IMR-90 (cell line): ENCODE data around the gene ST6GALNAC3. TPM values are rescaled to one million over a fixed set of nuclear protein-coding genes. Genes with fewer than 3 reads are reported as not detected.

ENCODE experiments used
- ATAC-seq: fragments of 200-7000 bp; cut with Tn5 transposase; 2 replicates; pipeline ENCODE4 v1.9.1; 2020; ENCODE audit warnings: low read depth, mild to moderate bottlenecking, moderate library complexity
- BruUV-seq: library from RNA; stranded (reverse); fragments of 400-500 nt; replicated peaks from 2 replicates; lab custom pipeline; 2021; lab: Mats Ljungman, UMichigan
- CTCF ChIA-PET: fragments of 300-600 bp; formaldehyde crosslinking; extraction: SDS; loops from one replicate; lab custom pipeline; 2021; ENCODE audit warnings: antibody characterized with exemption; lab: Yijun Ruan, JAX
- POLR2A ChIA-PET: fragments of 300-600 bp; sonication (Branson Sonifier 250); formaldehyde crosslinking; loops from one replicate; lab custom pipeline; 2022; ENCODE audit warnings: antibody characterized with exemption; ENCODE audit not compliant: unreplicated experiment; lab: Charles Lee
- DNase-seq: peaks from one replicate; pipeline ENCODE4 v3.0.0; 2013
- H2AFZ ChIP-seq: replicated peaks from 2 replicates; pipeline ENCODE3; 2013; ENCODE audit warnings: low read length, mild to moderate bottlenecking; ENCODE audit not compliant: poor library complexity
- H2AK5ac ChIP-seq: 2 replicates; pipeline ENCODE4 v1.6.1; 2013; ENCODE audit warnings: low read depth, low read length, inconsistent platforms
- H2AK9ac ChIP-seq: replicated peaks from 2 replicates; pipeline ENCODE3; 2013; ENCODE audit warnings: mild to moderate bottlenecking, low read depth, low read length, moderate library complexity; ENCODE audit not compliant: poor library complexity
- H2BK120ac ChIP-seq: 2 replicates; pipeline ENCODE4 v1.6.1; 2013; ENCODE audit warnings: low read depth, low read length, inconsistent platforms
- H2BK15ac ChIP-seq: 3 replicates; pipeline ENCODE4 v1.6.1; 2013; ENCODE audit warnings: low read depth, low read length, inconsistent platforms
- H2BK20ac ChIP-seq: 2 replicates; pipeline ENCODE4 v1.6.1; 2013; ENCODE audit warnings: low read depth, mild to moderate bottlenecking, inconsistent platforms, low read length, moderate library complexity
- H2BK5ac ChIP-seq: 2 replicates; pipeline ENCODE4 v1.6.1; 2013; ENCODE audit warnings: mild to moderate bottlenecking, low read depth, low read length, inconsistent platforms; ENCODE audit not compliant: poor library complexity, severe bottlenecking
- H3K14ac ChIP-seq: replicated peaks from 2 replicates; pipeline ENCODE4 v1.6.1; 2013; ENCODE audit warnings: low read depth, low read length, inconsistent platforms
- H3K18ac ChIP-seq: 2 replicates; pipeline ENCODE4 v1.6.1; 2013; ENCODE audit warnings: low read depth, low read length, control low read depth
- H3K23ac ChIP-seq: 2 replicates; pipeline ENCODE4 v1.6.1; 2013; ENCODE audit warnings: low read depth, low read length, inconsistent platforms
- H3K27ac ChIP-seq: 2 replicates; pipeline ENCODE4 v1.5.1; 2013; ENCODE audit warnings: mild to moderate bottlenecking, control low read depth, low read length; ENCODE audit not compliant: insufficient read depth
- H3K27me3 ChIP-seq: 2 replicates; pipeline ENCODE4 v1.6.1; 2013; ENCODE audit warnings: low read length; ENCODE audit not compliant: control insufficient read depth, insufficient read depth
- H3K36me3 ChIP-seq: 2 replicates; pipeline ENCODE4 v1.6.1; 2013; ENCODE audit warnings: low read length, mixed read lengths; ENCODE audit not compliant: control insufficient read depth, insufficient read depth
- H3K4ac ChIP-seq: 2 replicates; pipeline ENCODE4 v1.6.1; 2013; ENCODE audit warnings: low read depth, low read length, inconsistent platforms
- H3K4me1 ChIP-seq: 2 replicates; pipeline ENCODE4 v1.6.1; 2013; ENCODE audit warnings: low read length, mixed read lengths; ENCODE audit not compliant: control insufficient read depth, insufficient read depth
- H3K4me2 ChIP-seq: 2 replicates; pipeline ENCODE4 v1.6.1; 2013; ENCODE audit warnings: low read depth, mild to moderate bottlenecking, control low read depth, low read length, moderate library complexity
- H3K4me3 ChIP-seq: 2 replicates; pipeline ENCODE4 v1.5.1; 2013; ENCODE audit warnings: low read depth, mild to moderate bottlenecking, control low read depth, low read length, moderate library complexity; ENCODE audit not compliant: insufficient read depth
- H3K56ac ChIP-seq: 2 replicates; pipeline ENCODE4 v1.6.1; 2013; ENCODE audit warnings: low read length, inconsistent platforms; ENCODE audit not compliant: insufficient read depth; ENCODE audit errors: extremely low read depth
- H3K79me1 ChIP-seq, 2 experiments: 2 replicates each; pipeline ENCODE4 v1.6.1; 2013; ENCODE audit warnings: low read length in 2 of 2, inconsistent platforms in 1 of 2, low read depth in 1 of 2
- H3K9ac ChIP-seq: 2 replicates; pipeline ENCODE4 v1.6.1; 2013; ENCODE audit warnings: low read depth, low read length, control low read depth
- H3K9me1 ChIP-seq: 2 replicates; pipeline ENCODE4 v1.6.1; 2013; ENCODE audit warnings: low read length, inconsistent platforms; ENCODE audit not compliant: insufficient read depth
- H3K9me3 ChIP-seq: 2 replicates; pipeline ENCODE4 v1.6.1; 2013; ENCODE audit warnings: low read length; ENCODE audit not compliant: control insufficient read depth, insufficient read depth
- H4K20me1 ChIP-seq: 2 replicates; pipeline ENCODE4 v1.6.1; 2013; ENCODE audit warnings: low read length, inconsistent platforms; ENCODE audit not compliant: insufficient read depth
- H4K5ac ChIP-seq: 2 replicates; pipeline ENCODE4 v1.6.1; 2013; ENCODE audit warnings: mild to moderate bottlenecking, low read depth, low read length, control low read depth
- H4K8ac ChIP-seq, 2 experiments: 2 replicates each; pipeline ENCODE4 v1.6.1; 2013; ENCODE audit warnings: low read depth in 2 of 2, low read length in 2 of 2, control low read depth in 1 of 2, inconsistent platforms in 1 of 2
- H4K91ac ChIP-seq: 2 replicates; pipeline ENCODE4 v1.6.1; 2013; ENCODE audit warnings: low read depth, low read length, inconsistent platforms; ENCODE audit not compliant: insufficient read depth
- CEBPB ChIP-seq: IDR thresholded peaks from 2 replicates; pipeline ENCODE4 v1.6.1; 2012; ENCODE audit warnings: low read depth, low read length, improper control_type of control experiment
- MAFK ChIP-seq: IDR thresholded peaks from 2 replicates; pipeline ENCODE4 v1.6.1; 2012; ENCODE audit warnings: low read depth, low read length, improper control_type of control experiment
- WGBS, 2 experiments: methylation state at CpG; one replicate each; pipeline versions ENCODE4 v1.1.5 to v1.1.7; 2013; ENCODE audit warnings: missing lambda C conversion rate in 2 of 2; ENCODE audit not compliant: insufficient read length in 1 of 2; ENCODE audit errors: extremely low coverage in 2 of 2; 5-methylcytosine and 5-hydroxymethylcytosine counted together
- dilution Hi-C: fragments of 300-500 bp; cut with HindIII; formaldehyde crosslinking; loops from one replicate; pipeline ENCODE4 v1.14.3; 2018; ENCODE audit warnings: low sequenced_read_pairs; ENCODE audit not compliant: unreplicated experiment
- in situ Hi-C: fragments of 300-500 bp; cut with MboI; formaldehyde crosslinking; loops from 3 replicates; pipeline ENCODE4 v1.14.3; 2019; ENCODE audit warnings: low sequenced_read_pairs, inconsistent platforms, mixed read lengths
- intact Hi-C: fragments of 100-400 bp; cut with micrococcal nuclease; formaldehyde crosslinking; loops from 2 replicates; pipeline ENCODE4 v1.10.0; 2022
- polyA plus RNA-seq, 3 experiments: library from polyadenylated mRNA; depleted of rRNA; stranded (reverse); fragments of >200 nt; gene quantifications; 2 replicates each; pipeline ENCODE4 v1.2.3, GENCODE V29; 2012; ENCODE audit warnings: low replicate concordance in 1 of 3
- total RNA-seq: library from RNA; depleted of rRNA; stranded (reverse); fragments of >200 nt; gene quantifications from 2 replicates; pipeline ENCODE4 v1.2.3, GENCODE V29; 2012

The ST6GALNAC3 gene
- total and polyA plus RNA-seq, 2 of the 4 experiments (the other 2 are of a cell fraction): 0.65 to 1.3 TPM

GRCh38 chr1:76124196-76124595 lies 49.6 kb downstream of the ST6GALNAC3 start:
- H2AK5ac ChIP-seq: no peak overlapping the region
- no peak overlapping the region for H3K18ac ChIP-seq
- no peak overlapping the region for H3K4me2 ChIP-seq
- H3K27ac ChIP-seq: no peak overlapping the region
- in situ Hi-C loops (no loop called here), intact Hi-C loops (no loop called here), dilution Hi-C loops (no loop called here)
- H3K4me1 ChIP-seq: no peaks in the 10 kb centered on the region
- H3K4me3 ChIP-seq: no peak overlapping the region
- TF ChIP-seq CEBPB: peak; percentile 70
- TF ChIP-seq MAFK: no peak
- H2AK9ac ChIP-seq: no peak overlapping the region
- H2AFZ ChIP-seq: no peak overlapping the region
- H4K20me1 ChIP-seq: no peaks in the 10 kb centered on the region
- no peak overlapping the region for H3K23ac ChIP-seq
- H4K91ac ChIP-seq: no peak overlapping the region
- H3K27me3 ChIP-seq: no peaks in the 10 kb centered on the region
- no peaks in the 10 kb centered on the region for H3K36me3 ChIP-seq
- BruUV-seq: no TSS peak
- no peak overlapping the region for H2BK120ac ChIP-seq
- no peak overlapping the region for H3K4ac ChIP-seq
- H2BK20ac ChIP-seq: no peak overlapping the region
- no peak overlapping the region for H2BK15ac ChIP-seq
- H3K9me3 ChIP-seq: no peaks in the 10 kb centered on the region
- WGBS, 2 experiments: 60% methylated on average over 2 of the region's 7 CpGs; no CpG with 5 or more reads in 1 of the 2 experiments
- H3K9ac ChIP-seq: no peak overlapping the region
- H3K9me1 ChIP-seq: no peaks in the 10 kb centered on the region; the same call in 1 of the 2 replicates
- no peak overlapping the region for H4K5ac ChIP-seq
- no peak overlapping the region for H4K8ac ChIP-seq
- H2BK5ac ChIP-seq: no peak overlapping the region
- POLR2A ChIA-PET: no interaction called here
- H3K79me1 ChIP-seq: no peaks in the 10 kb centered on the region
- no peak overlapping the region for H3K56ac ChIP-seq
- DNase-seq (no peak), ATAC-seq (no peak)
- no peak overlapping the region for H3K14ac ChIP-seq
- CTCF ChIA-PET: no interaction called here
